GM18502 (cell line): ENCODE data around the gene DEGS1.
"Not testable (repeated sequence)": the region's sequence is repeated elsewhere in the genome, so short reads cannot be mapped to it uniquely, and the experiment has no call there.

Experiments used
- ATAC-seq: cut with Tn5 transposase; IDR thresholded peaks from one replicate; pipeline ENCODE4 v1.9.1; 2021; ENCODE audit warnings: mild to moderate bottlenecking; ENCODE audit not compliant: unreplicated experiment, poor library complexity

DEGS1 gene

DNA sequence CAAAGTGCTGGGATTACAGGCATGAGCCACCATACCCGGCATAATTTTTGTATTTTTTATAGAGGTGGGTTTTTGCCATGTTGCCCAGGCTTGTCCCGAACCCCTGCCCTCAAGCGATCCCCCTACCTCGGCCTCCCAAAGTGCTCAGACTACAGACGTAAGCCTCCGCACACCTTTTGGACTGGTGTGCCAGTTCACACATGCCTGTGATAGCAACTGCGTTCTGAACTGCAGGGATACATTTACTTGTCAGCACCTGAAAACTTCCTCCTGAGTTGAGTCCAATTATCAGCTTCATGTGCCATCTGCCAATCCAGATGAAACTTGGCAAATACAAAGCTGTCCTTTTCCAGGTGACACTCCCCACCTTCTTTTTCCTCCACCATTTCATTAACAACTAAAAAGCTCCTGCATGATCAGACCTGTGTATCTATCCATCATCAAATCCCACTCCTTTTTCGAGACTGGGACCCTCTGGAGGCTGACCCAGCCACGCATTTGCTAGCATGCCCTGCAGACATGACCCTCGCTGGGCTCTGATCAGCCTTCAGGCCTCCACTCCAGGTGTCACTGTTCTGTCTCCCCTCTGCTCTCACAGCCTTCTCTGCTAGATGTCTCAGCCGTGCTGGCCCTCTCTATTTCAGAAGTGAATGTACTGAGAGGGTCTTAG is 2.1 kb upstream of the DEGS1 start:
- no peak for ATAC-seq

GRCh38 chr1:224181453-224181810 is 1.6 kb upstream of the DEGS1 start:
- no peak for ATAC-seq

GRCh38 chr1:224182057-224182865 is 779 bp upstream of the DEGS1 start:
- ATAC-seq, result peak; percentile 47

- ATAC-seq, result peak; percentile 48
Observed at GRCh38 chr1:224183591-224184312, 712 bp downstream of the DEGS1 start.

- ATAC-seq, result no peak
Observed at GRCh38 chr1:224185208-224185607, 2.2 kb downstream of the DEGS1 start.

- ATAC-seq, result no peak
Observed at GRCh38 chr1:224188286-224188685, 5.2 kb downstream of the DEGS1 start.

- no peak for ATAC-seq
Observed at GRCh38 chr1:224189561-224189960, 6.5 kb downstream of the DEGS1 start.

DNA sequence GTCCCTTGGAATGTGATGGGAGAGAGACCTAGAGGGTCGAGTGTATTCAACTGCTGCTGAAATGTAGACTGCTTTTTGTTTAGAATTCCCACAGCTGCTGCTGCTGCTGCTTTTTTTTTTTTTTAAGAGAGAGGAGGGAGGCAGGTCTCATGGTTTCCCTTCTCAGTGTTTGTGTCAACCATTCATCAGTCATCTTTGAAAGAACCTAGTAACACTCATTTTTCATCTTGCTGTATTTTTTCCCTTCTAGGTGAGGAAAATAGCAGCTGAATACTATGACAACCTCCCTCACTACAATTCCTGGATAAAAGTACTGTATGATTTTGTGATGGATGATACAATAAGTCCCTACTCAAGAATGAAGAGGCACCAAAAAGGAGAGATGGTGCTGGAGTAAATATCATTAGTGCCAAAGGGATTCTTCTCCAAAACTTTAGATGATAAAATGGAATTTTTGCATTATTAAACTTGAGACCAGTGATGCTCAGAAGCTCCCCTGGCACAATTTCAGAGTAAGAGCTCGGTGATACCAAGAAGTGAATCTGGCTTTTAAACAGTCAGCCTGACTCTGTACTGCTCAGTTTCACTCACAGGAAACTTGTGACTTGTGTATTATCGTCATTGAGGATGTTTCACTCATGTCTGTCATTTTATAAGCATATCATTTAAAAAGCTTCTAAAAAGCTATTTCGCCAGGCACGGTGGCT is 9.2 kb downstream of the DEGS1 start:
- no peak for ATAC-seq

DNA sequence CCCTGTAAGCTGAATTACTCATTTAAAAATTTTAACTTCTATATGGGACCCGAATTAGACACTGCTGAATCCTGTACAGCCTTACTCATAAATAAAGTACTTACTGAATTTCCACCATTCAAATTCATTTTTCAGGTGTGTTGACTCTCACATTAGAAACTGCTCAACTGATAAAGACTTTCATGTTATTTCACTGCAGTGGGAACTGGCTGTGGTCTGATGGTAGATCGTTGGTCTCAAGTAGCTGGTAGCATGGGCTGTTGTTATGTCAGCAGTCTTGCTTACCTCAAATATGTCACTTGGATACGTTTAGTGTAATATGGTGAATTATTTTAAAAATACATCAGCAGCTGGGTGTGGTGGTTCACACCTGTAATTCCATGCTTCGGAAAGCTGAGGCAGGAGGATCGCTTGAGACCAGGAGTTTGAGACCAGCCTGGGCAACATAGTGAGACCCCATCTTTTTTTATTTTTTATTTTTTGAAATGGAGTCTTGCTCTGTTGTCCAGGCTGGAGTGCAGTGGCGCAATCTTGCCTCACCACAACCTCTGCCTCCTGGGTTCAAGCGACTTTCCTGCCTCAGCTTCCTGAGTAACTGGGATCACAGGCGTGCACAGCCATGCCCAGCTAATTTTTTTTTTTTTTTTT is 10.4 kb downstream of the DEGS1 start:
- ATAC-seq, result no peak

DNA sequence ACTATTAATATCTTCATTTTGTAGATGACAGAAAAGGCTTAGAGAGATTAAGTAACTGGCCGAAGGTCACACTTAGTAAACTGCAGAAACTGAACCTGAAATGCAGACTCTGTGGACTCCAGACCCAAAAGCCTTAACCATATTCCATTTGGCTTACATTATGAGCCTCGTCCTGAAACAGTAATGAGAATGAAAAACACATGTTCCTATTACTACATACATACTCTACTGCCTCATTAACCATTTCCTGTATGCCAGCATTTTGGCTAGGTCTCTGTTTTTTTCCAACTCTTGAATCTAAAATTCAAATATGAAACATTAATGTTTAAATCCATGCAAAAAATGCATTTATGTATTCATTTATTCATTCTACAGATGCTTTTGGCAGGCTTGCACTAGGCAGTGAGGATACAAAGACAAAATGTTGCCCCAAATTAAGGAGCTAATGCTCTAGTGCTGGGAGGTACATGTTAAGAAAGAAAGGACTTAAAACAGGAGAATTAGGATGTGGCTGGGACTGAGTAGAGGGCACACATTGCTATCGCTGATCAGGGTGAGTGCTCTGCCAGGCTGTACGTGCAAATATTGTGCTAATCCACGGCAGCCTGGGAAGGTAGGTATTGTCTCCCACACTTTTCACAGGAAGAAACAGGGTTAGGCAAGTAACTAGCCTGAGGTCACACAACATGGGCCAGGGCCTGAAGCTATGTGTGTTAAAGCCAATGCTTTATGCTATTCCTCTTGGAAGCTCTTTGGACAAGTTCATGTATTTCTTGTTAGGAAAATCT is 14.0 kb downstream of the DEGS1 start:
- no peak for ATAC-seq

DNA sequence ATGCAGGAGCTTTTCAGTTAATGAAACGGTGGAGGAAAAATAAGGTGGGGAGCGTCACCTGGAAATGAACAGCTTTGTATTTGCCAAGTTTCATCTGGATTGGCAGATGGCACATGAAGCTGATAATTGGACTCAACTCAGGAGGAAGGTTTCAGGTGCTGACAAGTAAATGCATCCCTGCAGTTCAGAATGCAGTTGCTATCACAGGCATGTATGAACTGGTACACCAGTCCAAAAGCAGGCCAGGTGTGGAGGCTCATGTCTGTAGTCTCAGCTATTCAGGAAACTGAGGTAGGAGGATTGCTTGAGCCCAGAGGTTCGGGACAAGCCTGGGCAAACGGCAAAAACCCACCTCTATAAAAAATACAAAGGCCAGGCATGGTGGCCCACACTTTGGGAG is 15.5 kb downstream of the DEGS1 start:
- no peak for ATAC-seq

- ATAC-seq, result no peak
Observed at GRCh38 chr1:224199679-224200078, 16.6 kb downstream of the DEGS1 start.

DNA sequence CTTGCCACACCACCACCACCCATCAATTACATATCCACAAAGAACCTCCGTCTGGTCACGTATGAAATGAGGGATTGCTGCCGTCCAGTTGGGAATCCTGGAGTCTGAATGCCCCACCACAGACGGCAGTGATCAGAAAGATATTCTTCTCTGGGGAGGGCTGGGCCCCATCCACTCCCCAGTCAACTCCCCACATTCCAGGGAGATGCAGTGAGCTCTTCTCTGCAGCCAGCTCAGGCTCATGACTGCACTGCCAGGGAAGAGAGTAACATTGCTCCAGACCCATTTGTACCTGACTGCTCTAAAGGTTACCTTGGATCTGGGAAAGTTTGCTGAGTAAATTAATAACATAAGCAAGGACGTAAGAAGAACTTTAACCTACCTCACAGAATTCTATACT is 18.3 kb downstream of the DEGS1 start:
- ATAC-seq, result no peak

DNA sequence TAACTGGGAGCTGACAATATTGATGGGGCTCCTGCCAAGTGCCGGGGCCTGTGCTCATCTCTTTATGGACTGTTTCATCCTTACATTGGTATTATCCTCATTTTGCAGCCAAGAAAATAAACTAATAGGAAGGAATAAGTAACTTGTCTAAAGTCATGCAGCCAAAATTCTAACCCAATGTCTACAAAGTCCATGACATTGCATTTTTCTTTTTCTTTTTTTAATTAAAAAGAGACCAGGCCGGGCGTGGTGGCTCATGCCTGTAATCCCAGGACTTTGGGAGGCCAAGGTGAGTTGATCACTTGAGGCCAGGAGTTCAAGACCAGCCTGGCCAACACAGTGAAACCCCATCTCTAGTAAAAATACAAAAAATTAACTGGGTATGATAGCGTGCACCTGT is 18.8 kb downstream of the DEGS1 start:
- no peak for ATAC-seq

DNA sequence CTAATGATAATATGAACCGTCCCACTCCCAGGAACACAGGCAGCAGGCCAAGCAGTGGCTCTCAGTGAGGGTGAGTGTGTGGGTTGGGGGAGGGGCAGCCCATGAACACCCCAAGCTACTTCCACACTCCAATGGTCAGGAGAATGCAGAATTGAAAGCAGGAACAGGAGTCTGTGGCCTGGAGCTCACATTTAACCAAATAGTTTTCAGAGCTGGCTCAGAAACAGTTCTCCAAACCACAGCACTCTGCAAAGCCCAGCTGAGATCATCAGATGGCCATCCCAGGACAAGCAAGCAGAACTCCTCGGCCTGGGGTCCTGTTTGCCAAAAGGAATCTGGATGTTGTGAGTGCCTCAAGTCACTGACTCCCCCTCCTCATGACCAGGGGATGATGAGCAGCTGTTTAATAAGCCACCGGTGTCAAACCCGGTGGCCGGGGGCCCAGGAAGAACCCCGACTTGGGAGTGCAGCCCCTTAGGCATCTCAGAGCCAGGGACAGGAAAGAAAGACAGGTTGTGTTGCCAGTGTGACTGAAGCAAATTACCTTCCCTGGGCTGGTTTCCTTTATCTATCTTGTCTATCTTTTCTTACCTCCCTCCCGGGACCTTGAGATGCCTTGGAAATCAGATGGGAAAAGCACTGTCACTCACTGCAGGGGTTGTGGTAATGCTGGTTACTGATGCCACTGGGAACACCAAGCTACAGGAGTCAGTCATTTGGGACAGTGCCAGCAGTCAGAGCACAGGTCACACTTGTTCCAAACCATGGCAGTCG is 20.4 kb downstream of the DEGS1 start:
- peak; percentile 74 for ATAC-seq

GRCh38 chr1:224205438-224205840 is 22.4 kb downstream of the DEGS1 start:
- ATAC-seq, result no peak

DNA sequence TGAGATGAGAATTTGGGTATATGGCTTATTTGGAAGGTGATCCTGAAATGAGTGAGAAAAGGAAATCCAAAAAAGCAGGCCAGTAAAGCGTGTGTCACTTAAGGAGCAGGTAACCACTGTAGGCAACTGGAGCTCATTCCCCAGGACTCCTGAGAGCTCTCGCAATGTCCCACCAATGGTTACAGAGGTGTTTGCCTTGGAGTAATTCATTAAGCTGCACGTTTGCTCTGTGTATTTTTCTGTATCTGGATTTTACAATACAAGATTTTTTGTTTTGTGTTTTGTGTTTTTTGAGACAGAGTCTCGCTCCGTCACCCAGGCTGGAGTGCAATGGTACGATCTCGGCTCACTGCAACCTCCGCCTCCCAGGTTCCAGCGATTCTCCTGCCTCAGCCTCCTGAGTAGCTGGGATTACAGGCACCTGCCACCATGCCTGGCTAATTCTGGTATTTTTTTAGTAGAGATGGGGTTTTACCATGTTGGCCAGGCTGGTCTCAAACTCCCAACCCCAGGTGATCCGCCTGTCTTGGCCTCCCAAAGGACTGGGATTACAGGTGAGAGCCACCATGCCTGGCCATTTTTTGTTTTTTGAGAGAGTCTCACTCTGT is 23.0 kb downstream of the DEGS1 start:
- ATAC-seq, result not testable (repeated sequence)

DNA sequence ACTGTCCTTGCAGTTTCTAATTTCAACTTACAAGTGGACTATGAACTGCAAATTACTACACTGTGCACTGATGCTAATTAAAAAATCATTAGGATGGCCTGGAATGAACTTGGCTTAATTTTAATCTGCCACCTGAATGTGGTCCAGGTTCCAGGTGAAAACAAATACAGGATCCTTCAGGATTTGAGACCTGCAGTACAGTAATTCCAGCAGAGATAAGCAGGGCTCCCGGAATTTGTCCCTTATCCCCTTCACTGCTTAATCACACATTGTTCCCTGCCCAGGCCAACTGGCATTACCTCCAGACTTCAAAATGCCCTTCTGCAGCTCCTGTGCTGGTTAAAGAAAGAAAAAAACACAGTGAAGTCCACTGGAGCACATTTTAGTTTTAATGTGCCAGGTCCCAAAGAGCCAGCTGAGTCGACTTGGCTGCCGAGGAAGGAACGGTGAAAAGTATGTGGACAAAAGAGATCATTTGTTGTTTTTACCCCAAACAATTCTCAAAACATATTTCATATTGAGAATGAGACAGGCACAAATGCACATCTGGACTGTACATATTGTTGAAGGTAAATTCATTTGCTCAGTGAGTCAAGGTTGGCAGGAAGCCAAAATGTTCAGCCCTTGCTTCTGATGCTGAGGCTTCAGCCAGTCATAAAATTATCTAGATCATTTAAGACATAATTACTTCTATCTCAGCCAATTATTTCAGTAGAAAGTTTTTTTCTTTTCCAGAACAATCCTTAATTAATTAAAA is 28.3 kb downstream of the DEGS1 start:
- no peak for ATAC-seq
